Measurements from ENCODE around the gene S100B.
"Not testable (repeated sequence)": the region's sequence is repeated elsewhere in the genome, so short reads cannot be mapped to it uniquely, and the experiment has no call there.

The S100B gene

DNA sequence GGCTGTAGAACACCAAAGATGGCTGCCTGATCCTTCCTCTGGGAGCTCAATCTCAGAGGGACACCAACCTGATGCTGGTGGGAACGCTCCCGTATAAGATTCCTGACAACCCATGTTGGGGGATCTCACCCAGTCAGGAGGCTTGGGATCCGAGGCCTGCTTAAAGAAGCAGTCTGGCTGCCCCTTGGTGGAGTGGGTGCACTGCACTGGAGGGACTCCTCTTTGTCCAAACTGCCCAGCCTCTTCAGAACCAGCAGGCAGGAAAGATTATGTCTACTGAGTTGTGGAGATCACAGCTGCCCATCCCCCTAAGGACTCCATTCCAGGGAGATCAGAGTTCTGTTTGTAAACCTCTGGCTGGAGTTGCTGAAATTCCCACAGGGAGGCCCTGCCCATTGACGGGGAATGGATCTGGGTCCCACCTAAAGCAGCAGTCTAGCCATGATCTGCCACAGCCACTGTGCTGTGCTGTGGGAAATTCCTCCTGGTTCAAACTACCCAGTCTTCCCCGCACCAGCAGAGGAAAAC is 23.0 kb downstream of the S100B start:
- Histone ChIP-seq H2BK15ac (replicated peaks; ENCODE audit: low read depth) (no peak overlapping the region), H3K4me3 (ENCODE audit: low read length) (no peak overlapping the region), H3K36me3 (ENCODE audit: control insufficient read depth, insufficient read depth, low read length) (no peaks in the 10 kb centered on the region), H3K9ac (ENCODE audit: low read length) (no peak overlapping the region), H3K23ac (ENCODE audit: low read length) (no peak overlapping the region), H3K27me3 (ENCODE audit: insufficient read depth, low read length, poor library complexity) (no peaks in the 10 kb centered on the region), H3K56ac (ENCODE audit: low read length) (no peak overlapping the region), H3K27ac (ENCODE audit: low read depth, low read length) (no peak overlapping the region), H4K5ac (ENCODE audit: low read length) (no peak overlapping the region), H2BK120ac (ENCODE audit: low read depth, low read length) (no peak overlapping the region), H3K79me1 (ENCODE audit: low read length) (no peaks in the 10 kb centered on the region), H4K8ac (ENCODE audit: low read depth, low read length) (no peak overlapping the region), H3K79me2 (ENCODE audit: control insufficient read depth, insufficient read depth, low read length) (no peaks in the 10 kb centered on the region), H2AK5ac (ENCODE audit: low read length) (no peak overlapping the region), H3K18ac (ENCODE audit: low read length) (no peak overlapping the region), H3K4me2 (ENCODE audit: low read length) (no peak overlapping the region), H2BK5ac (ENCODE audit: low read length) (no peak overlapping the region), H3K4ac (ENCODE audit: low read depth, low read length) (no peak overlapping the region), H3K4me1 (ENCODE audit: control insufficient read depth, low read depth, low read length) (no peaks in the 10 kb centered on the region)
- no peak for DNase-seq
- no CpG with 5 or more reads among the region's 5 CpGs for WGBS (ENCODE audit: extremely low coverage, insufficient coverage, low lambda C conversion rate)

DNA sequence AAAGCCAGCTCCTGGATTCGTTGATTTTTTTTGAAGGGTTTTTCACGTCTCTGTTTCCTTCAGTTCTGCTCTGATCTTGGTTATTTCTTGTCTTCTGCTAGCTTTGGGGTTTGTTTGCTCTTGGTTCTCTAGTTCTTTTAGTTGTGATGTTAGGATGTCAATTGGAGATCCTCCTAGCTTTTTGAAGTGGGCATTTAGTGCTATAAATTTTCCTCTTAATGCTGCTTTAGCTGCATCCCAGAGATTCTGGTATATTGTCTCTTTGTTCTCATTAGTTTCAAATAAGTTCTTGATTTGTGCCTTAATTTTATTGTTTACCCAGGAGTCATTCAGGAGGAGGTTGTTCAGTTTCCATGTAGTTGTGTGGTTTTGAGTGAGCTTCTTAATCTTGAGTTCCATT is 25.5 kb downstream of the S100B start:
- H2BK120ac ChIP-seq (ENCODE audit: low read depth, low read length); H3K23ac ChIP-seq (ENCODE audit: low read length); H3K79me2 ChIP-seq (ENCODE audit: control insufficient read depth, insufficient read depth, low read length); H4K8ac ChIP-seq (ENCODE audit: low read depth, low read length); H2BK5ac ChIP-seq (ENCODE audit: low read length); DNase-seq; H3K56ac ChIP-seq (ENCODE audit: low read length); H4K5ac ChIP-seq (ENCODE audit: low read length); H3K4me2 ChIP-seq (ENCODE audit: low read length); H3K9ac ChIP-seq (ENCODE audit: low read length); H3K4me3 ChIP-seq (ENCODE audit: low read length); H3K4ac ChIP-seq (ENCODE audit: low read depth, low read length); H3K27ac ChIP-seq (ENCODE audit: low read depth, low read length); H2AK5ac ChIP-seq (ENCODE audit: low read length); H3K4me1 ChIP-seq (ENCODE audit: control insufficient read depth, low read depth, low read length); H2BK15ac ChIP-seq (replicated peaks; ENCODE audit: low read depth); H3K36me3 ChIP-seq (ENCODE audit: control insufficient read depth, insufficient read depth, low read length); H3K18ac ChIP-seq (ENCODE audit: low read length); H3K79me1 ChIP-seq (ENCODE audit: low read length); H3K27me3 ChIP-seq (ENCODE audit: insufficient read depth, low read length, poor library complexity): not testable (repeated sequence)
- WGBS (ENCODE audit: extremely low coverage, insufficient coverage, low lambda C conversion rate), result no CpG with 5 or more reads among the region's 2 CpGs

DNA sequence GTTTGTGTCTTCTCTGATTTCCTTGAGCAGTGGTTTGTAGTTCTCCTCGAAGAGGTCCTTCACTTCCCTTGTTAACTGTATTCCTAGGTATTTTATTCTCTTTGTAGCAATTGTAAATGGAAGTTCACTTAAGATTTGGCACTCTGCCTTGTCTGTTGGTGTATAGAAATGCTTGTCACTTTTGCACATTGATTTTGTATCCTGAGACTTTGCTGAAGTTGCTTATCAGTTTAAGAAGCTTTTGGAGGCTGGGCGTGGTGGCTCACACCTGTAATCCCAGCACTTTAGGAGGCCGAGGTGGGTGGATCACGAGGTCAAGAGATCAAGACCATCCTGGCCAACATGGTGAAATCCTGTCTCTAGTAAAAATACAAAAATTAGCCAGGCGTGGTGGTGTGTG is 27.1 kb downstream of the S100B start:
- not testable (repeated sequence) for H3K23ac ChIP-seq (ENCODE audit: low read length)

DNA sequence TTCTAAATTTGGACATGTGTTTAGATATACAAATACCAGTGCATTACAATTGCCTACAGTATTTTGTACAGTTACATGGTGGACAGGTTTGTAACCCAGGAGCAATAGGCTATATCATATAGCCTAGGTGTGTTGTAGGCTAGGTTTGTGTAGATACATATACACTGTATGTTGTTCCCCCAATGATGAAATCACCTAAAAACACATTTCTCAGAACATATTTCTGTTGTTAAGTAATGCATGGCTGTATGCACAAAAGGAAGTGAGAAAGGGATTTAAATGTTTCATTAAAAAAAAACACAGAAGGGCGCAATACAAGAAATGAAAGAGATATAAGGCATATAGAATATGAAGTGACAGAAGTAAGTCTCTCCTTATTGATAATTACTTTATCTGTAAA is 32.0 kb downstream of the S100B start:
- H3K9ac ChIP-seq (ENCODE audit: low read length), result no peak overlapping the region
- H3K36me3 ChIP-seq (ENCODE audit: control insufficient read depth, insufficient read depth, low read length), result peaks cover 6% of the 10 kb centered on the region
- H3K27me3 ChIP-seq (ENCODE audit: insufficient read depth, low read length, poor library complexity), result no peaks in the 10 kb centered on the region
- no peak overlapping the region for H3K4me2 ChIP-seq (ENCODE audit: low read length)
- no CpG with 5 or more reads among the region's 1 CpG for WGBS (ENCODE audit: extremely low coverage, insufficient coverage, low lambda C conversion rate)
- H2BK120ac ChIP-seq (ENCODE audit: low read depth, low read length), result no peak overlapping the region
- H3K79me2 ChIP-seq (ENCODE audit: control insufficient read depth, insufficient read depth, low read length), result no peaks in the 10 kb centered on the region
- H3K79me1 ChIP-seq (ENCODE audit: low read length), result no peaks in the 10 kb centered on the region
- no peak overlapping the region for H3K56ac ChIP-seq (ENCODE audit: low read length)
- DNase-seq, result no peak
- H3K4me1 ChIP-seq (ENCODE audit: control insufficient read depth, low read depth, low read length), result no peaks in the 10 kb centered on the region
- no peak overlapping the region for H3K27ac ChIP-seq (ENCODE audit: low read depth, low read length)
- H2AK5ac ChIP-seq (ENCODE audit: low read length), result no peak overlapping the region
- no peak overlapping the region for H2BK15ac ChIP-seq (replicated peaks; ENCODE audit: low read depth)
- no peak overlapping the region for H4K8ac ChIP-seq (ENCODE audit: low read depth, low read length)
- no peak overlapping the region for H3K4ac ChIP-seq (ENCODE audit: low read depth, low read length)
- H4K5ac ChIP-seq (ENCODE audit: low read length), result no peak overlapping the region
- no peak overlapping the region for H2BK5ac ChIP-seq (ENCODE audit: low read length)
- H3K4me3 ChIP-seq (ENCODE audit: low read length), result no peak overlapping the region
- no peak overlapping the region for H3K18ac ChIP-seq (ENCODE audit: low read length)
- no peak overlapping the region for H3K23ac ChIP-seq (ENCODE audit: low read length)

More for the DNA sequence above, 27.1 kb downstream of the S100B start:
- not testable (repeated sequence) for H4K5ac ChIP-seq (ENCODE audit: low read length); H3K4me1 ChIP-seq (ENCODE audit: control insufficient read depth, low read depth, low read length); H3K36me3 ChIP-seq (ENCODE audit: control insufficient read depth, insufficient read depth, low read length); H3K27me3 ChIP-seq (ENCODE audit: insufficient read depth, low read length, poor library complexity); H2AK5ac ChIP-seq (ENCODE audit: low read length); H2BK120ac ChIP-seq (ENCODE audit: low read depth, low read length); H2BK15ac ChIP-seq (replicated peaks; ENCODE audit: low read depth); H4K8ac ChIP-seq (ENCODE audit: low read depth, low read length); H3K4me3 ChIP-seq (ENCODE audit: low read length); H3K18ac ChIP-seq (ENCODE audit: low read length); H3K27ac ChIP-seq (ENCODE audit: low read depth, low read length); H2BK5ac ChIP-seq (ENCODE audit: low read length); DNase-seq; H3K4ac ChIP-seq (ENCODE audit: low read depth, low read length); H3K9ac ChIP-seq (ENCODE audit: low read length); H3K4me2 ChIP-seq (ENCODE audit: low read length); H3K56ac ChIP-seq (ENCODE audit: low read length); H3K79me2 ChIP-seq (ENCODE audit: control insufficient read depth, insufficient read depth, low read length); H3K79me1 ChIP-seq (ENCODE audit: low read length)
- no CpG with 5 or more reads among the region's 5 CpGs for WGBS (ENCODE audit: extremely low coverage, insufficient coverage, low lambda C conversion rate)

DNA sequence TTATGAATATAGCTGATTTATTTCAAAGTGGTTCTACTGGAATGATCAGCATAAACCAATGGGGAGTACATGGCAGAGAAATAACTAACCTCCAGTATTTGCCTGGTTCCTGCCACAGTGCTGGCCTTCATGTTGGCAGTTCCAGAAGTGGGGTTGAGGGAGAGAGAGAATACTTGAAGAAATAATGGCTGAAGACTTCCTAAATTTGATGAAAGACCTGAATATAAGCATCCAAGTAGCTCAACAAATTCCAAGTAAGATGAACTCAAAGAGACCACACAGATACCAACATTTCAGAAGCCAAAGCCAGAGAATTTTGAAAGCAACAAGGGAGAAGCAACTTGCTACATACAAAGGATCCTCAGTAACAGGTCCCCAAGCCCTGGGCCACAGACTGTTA is 34.3 kb downstream of the S100B start:
- H3K4ac ChIP-seq (ENCODE audit: low read depth, low read length), result no peak overlapping the region
- H3K4me2 ChIP-seq (ENCODE audit: low read length), result no peak overlapping the region
- H3K4me1 ChIP-seq (ENCODE audit: control insufficient read depth, low read depth, low read length), result no peaks in the 10 kb centered on the region
- H2BK5ac ChIP-seq (ENCODE audit: low read length), result no peak overlapping the region
- no peak overlapping the region for H3K56ac ChIP-seq (ENCODE audit: low read length)
- H3K18ac ChIP-seq (ENCODE audit: low read length), result no peak overlapping the region
- H3K27me3 ChIP-seq (ENCODE audit: insufficient read depth, low read length, poor library complexity), result no peaks in the 10 kb centered on the region
- H2BK15ac ChIP-seq (replicated peaks; ENCODE audit: low read depth), result no peak overlapping the region
- H2AK5ac ChIP-seq (ENCODE audit: low read length), result no peak overlapping the region
- no peak overlapping the region for H3K9ac ChIP-seq (ENCODE audit: low read length)
- no peaks in the 10 kb centered on the region for H3K79me2 ChIP-seq (ENCODE audit: control insufficient read depth, insufficient read depth, low read length)
- H3K36me3 ChIP-seq (ENCODE audit: control insufficient read depth, insufficient read depth, low read length), result peaks cover 14% of the 10 kb centered on the region
- H3K27ac ChIP-seq (ENCODE audit: low read depth, low read length), result no peak overlapping the region
- no peak overlapping the region for H4K5ac ChIP-seq (ENCODE audit: low read length)
- H3K4me3 ChIP-seq (ENCODE audit: low read length), result no peak overlapping the region
- no peak for DNase-seq
- H3K23ac ChIP-seq (ENCODE audit: low read length), result no peak overlapping the region
- no peak overlapping the region for H4K8ac ChIP-seq (ENCODE audit: low read depth, low read length)
- no peaks in the 10 kb centered on the region for H3K79me1 ChIP-seq (ENCODE audit: low read length)
- H2BK120ac ChIP-seq (ENCODE audit: low read depth, low read length), result no peak overlapping the region

DNA sequence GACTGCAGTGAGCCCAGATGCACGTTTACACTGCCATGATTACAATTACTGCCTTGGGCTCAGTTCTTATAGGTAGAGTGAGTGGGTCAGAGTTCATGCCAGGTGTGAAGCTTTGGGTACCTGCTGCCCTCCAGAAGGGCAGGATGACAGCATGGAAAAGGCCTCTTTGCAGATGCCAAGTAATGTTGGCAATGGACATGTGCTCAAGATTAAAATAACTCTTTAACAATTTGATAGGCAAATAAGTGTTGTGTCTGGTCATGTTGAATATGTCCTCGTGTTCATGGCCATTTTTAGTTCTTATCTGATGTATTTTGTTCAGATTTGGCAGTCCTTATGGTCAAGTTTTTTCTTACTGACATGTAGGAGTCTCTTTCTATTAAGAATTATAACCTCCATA is 34.8 kb downstream of the S100B start:
- H3K27me3 ChIP-seq (ENCODE audit: insufficient read depth, low read length, poor library complexity), result no peaks in the 10 kb centered on the region
- H2AK5ac ChIP-seq (ENCODE audit: low read length), result no peak overlapping the region
- H3K56ac ChIP-seq (ENCODE audit: low read length), result no peak overlapping the region
- H3K23ac ChIP-seq (ENCODE audit: low read length), result no peak overlapping the region
- H2BK120ac ChIP-seq (ENCODE audit: low read depth, low read length), result no peak overlapping the region
- no peak overlapping the region for H3K27ac ChIP-seq (ENCODE audit: low read depth, low read length)
- no peak overlapping the region for H3K18ac ChIP-seq (ENCODE audit: low read length)
- H2BK15ac ChIP-seq (replicated peaks; ENCODE audit: low read depth), result no peak overlapping the region
- H3K4me3 ChIP-seq (ENCODE audit: low read length), result no peak overlapping the region
- peaks cover 14% of the 10 kb centered on the region for H3K36me3 ChIP-seq (ENCODE audit: control insufficient read depth, insufficient read depth, low read length)
- no peak overlapping the region for H3K4me2 ChIP-seq (ENCODE audit: low read length)
- H4K5ac ChIP-seq (ENCODE audit: low read length), result no peak overlapping the region
- no peak for DNase-seq
- no peak overlapping the region for H4K8ac ChIP-seq (ENCODE audit: low read depth, low read length)
- H3K9ac ChIP-seq (ENCODE audit: low read length), result no peak overlapping the region
- WGBS (ENCODE audit: extremely low coverage, insufficient coverage, low lambda C conversion rate), result no CpG with 5 or more reads among the region's 2 CpGs
- H3K79me2 ChIP-seq (ENCODE audit: control insufficient read depth, insufficient read depth, low read length), result no peaks in the 10 kb centered on the region
- H3K79me1 ChIP-seq (ENCODE audit: low read length), result no peaks in the 10 kb centered on the region
- H3K4me1 ChIP-seq (ENCODE audit: control insufficient read depth, low read depth, low read length), result no peaks in the 10 kb centered on the region
- H3K4ac ChIP-seq (ENCODE audit: low read depth, low read length), result no peak overlapping the region
- H2BK5ac ChIP-seq (ENCODE audit: low read length), result no peak overlapping the region

Measured in mesendoderm (in vitro differentiated cells).